ENCODE results near the gene PCSK4. TPM values are rescaled to one million over a fixed set of nuclear protein-coding genes. Genes with fewer than 3 reads are reported as not detected.

Gene PCSK4
- total RNA-seq, 2 experiments from 2014 or later = 8.3 to 13.0 TPM

GRCh38 chr19:1488282-1488601 is 1.9 kb downstream of the PCSK4 start:
- ChIA-PET POLR2A (no interaction called here), CTCF (ENCODE audit: unreplicated experiment) (no interaction called here)
- no TSS peak for BruUV-seq (replicated peaks)

GRCh38 chr19:1487576-1488281 is 2.4 kb downstream of the PCSK4 start:
- peaks cover 16% of the 10 kb centered on the region for H3K4me1 ChIP-seq (ENCODE audit: insufficient read depth, low read length, poor library complexity, severe bottlenecking)
- TF ChIP-seq EZH2phosphoT487 (IDR thresholded peaks at IDR 0.05; ENCODE audit: borderline replicate concordance, low read depth, low read length) (no peak), CTCF (conservative IDR thresholded peaks at IDR 0.05; ENCODE audit: low read length) (no peak)
- no peaks in the 10 kb centered on the region for H3K9me2 ChIP-seq (ENCODE audit: insufficient read depth, low read length)
- DNase-seq (ENCODE audit: low spot score) = no peak
- ChIA-PET POLR2A (no interaction called here), CTCF (ENCODE audit: unreplicated experiment) (no interaction called here)
- H3K4me3 ChIP-seq (ENCODE audit: low read depth, low read length, poor library complexity, severe bottlenecking) = no peak overlapping the region
- no peak overlapping the region for H3K27ac ChIP-seq (ENCODE audit: low read depth, low read length, poor library complexity, severe bottlenecking)
- H3K9me3 ChIP-seq (ENCODE audit: low read length) = no peaks in the 10 kb centered on the region
- H4K20me1 ChIP-seq (ENCODE audit: insufficient read depth, low read length) = no peaks in the 10 kb centered on the region
- no peaks in the 10 kb centered on the region for H3K36me3 ChIP-seq (ENCODE audit: insufficient read depth, low read length)
- no TSS peak for BruUV-seq (replicated peaks)
- intact Hi-C loops (cut with micrococcal nuclease; ENCODE audit: unreplicated experiment) = no loop called here
- no peaks in the 10 kb centered on the region for H3K79me2 ChIP-seq (ENCODE audit: insufficient read depth, low read depth, low read length)
- no peak overlapping the region for H3K4me2 ChIP-seq (ENCODE audit: low read length)
- no peak overlapping the region for H2AFZ ChIP-seq (ENCODE audit: low read length)

More at GRCh38 chr19:1488282-1488601, 1.9 kb downstream of the PCSK4 start:
- Histone ChIP-seq H3K9me2 (ENCODE audit: insufficient read depth, low read length) (no peaks in the 10 kb centered on the region), H3K36me3 (ENCODE audit: insufficient read depth, low read length) (no peaks in the 10 kb centered on the region), H3K27ac (ENCODE audit: low read depth, low read length, poor library complexity, severe bottlenecking) (no peak overlapping the region), H3K79me2 (ENCODE audit: insufficient read depth, low read depth, low read length) (no peaks in the 10 kb centered on the region), H3K4me3 (ENCODE audit: low read depth, low read length, poor library complexity, severe bottlenecking) (no peak overlapping the region), H3K4me2 (ENCODE audit: low read length) (no peak overlapping the region), H4K20me1 (ENCODE audit: insufficient read depth, low read length) (no peaks in the 10 kb centered on the region), H3K9me3 (ENCODE audit: low read length) (no peaks in the 10 kb centered on the region), H3K4me1 (ENCODE audit: insufficient read depth, low read length, poor library complexity, severe bottlenecking) (peaks cover 16% of the 10 kb centered on the region), H2AFZ (ENCODE audit: low read length) (no peak overlapping the region)
- TF ChIP-seq CTCF (conservative IDR thresholded peaks at IDR 0.05; ENCODE audit: low read length) = no peak
- no peak for TF ChIP-seq EZH2phosphoT487 (IDR thresholded peaks at IDR 0.05; ENCODE audit: borderline replicate concordance, low read depth, low read length)
- intact Hi-C loops (cut with micrococcal nuclease; ENCODE audit: unreplicated experiment) = no loop called here
- no peak for DNase-seq (ENCODE audit: low spot score)

GRCh38 chr19:1486720-1487575 is 3.2 kb downstream of the PCSK4 start:
- Histone ChIP-seq H3K4me3 (ENCODE audit: low read depth, low read length, poor library complexity, severe bottlenecking) (no peak overlapping the region), H3K79me2 (ENCODE audit: insufficient read depth, low read depth, low read length) (no peaks in the 10 kb centered on the region), H3K27ac (ENCODE audit: low read depth, low read length, poor library complexity, severe bottlenecking) (no peak overlapping the region), H4K20me1 (ENCODE audit: insufficient read depth, low read length) (no peaks in the 10 kb centered on the region), H3K9me2 (ENCODE audit: insufficient read depth, low read length) (no peaks in the 10 kb centered on the region), H3K4me2 (ENCODE audit: low read length) (no peak overlapping the region), H3K4me1 (ENCODE audit: insufficient read depth, low read length, poor library complexity, severe bottlenecking) (peaks cover 16% of the 10 kb centered on the region), H3K36me3 (ENCODE audit: insufficient read depth, low read length) (no peaks in the 10 kb centered on the region), H2AFZ (ENCODE audit: low read length) (no peak overlapping the region), H3K9me3 (ENCODE audit: low read length) (no peaks in the 10 kb centered on the region)
- POLR2A ChIA-PET = no interaction called here
- TF ChIP-seq EZH2phosphoT487 (IDR thresholded peaks at IDR 0.05; ENCODE audit: borderline replicate concordance, low read depth, low read length) = no peak
- no peak for TF ChIP-seq CTCF (conservative IDR thresholded peaks at IDR 0.05; ENCODE audit: low read length)
- CTCF ChIA-PET (ENCODE audit: unreplicated experiment) = no interaction called here
- no TSS peak for BruUV-seq (replicated peaks)
- DNase-seq (ENCODE audit: low spot score) = no peak
- intact Hi-C loops (cut with micrococcal nuclease; ENCODE audit: unreplicated experiment) = no loop called here

All from OCI-LY7 (cell line).